ENCODE results near the gene MBNL2.

Gene MBNL2

GRCh38 chr13:97441368-97441767, 219.2 kb downstream of the MBNL2 start:
- Histone ChIP-seq H3K27me3 (ENCODE audit: insufficient read depth, low read length) (no peaks in the 10 kb centered on the region), H3K9ac (ENCODE audit: low read depth, low read length) (no peak overlapping the region), H3K4me3 (ENCODE audit: low read length) (no peak overlapping the region), H3K4me1 (ENCODE audit: insufficient read depth, low read length) (no peaks in the 10 kb centered on the region), H3K36me3 (ENCODE audit: insufficient read depth, low read depth, low read length) (peaks cover 28% of the 10 kb centered on the region), H3K9me3 (ENCODE audit: insufficient read depth, low read depth, low read length) (no peaks in the 10 kb centered on the region), H3K27ac (ENCODE audit: low read length) (no peak overlapping the region)

Measured in iPS-20b (cell line).